Liver (tissue), 9 donors: ENCODE measurements around the gene TP53I11. TPM values are rescaled to one million over a fixed set of nuclear protein-coding genes. Genes with fewer than 3 reads are reported as not detected.

Experiments used
- DNase-seq: peaks from one replicate; pipeline ENCODE4 v3.0.0-alpha.2; 2017; ENCODE audit warnings: low spot score
- H3K27ac ChIP-seq, 2 donors: one replicate each; pipeline ENCODE4 v1.7.0; 2013; ENCODE audit warnings: inconsistent platforms in 2 of 2, low read length in 2 of 2, control low read depth in 1 of 2, low read depth in 1 of 2, mild to moderate bottlenecking in 1 of 2
- H3K27me3 ChIP-seq, 4 donors: one replicate each; pipeline versions ENCODE4 v1.6.1 to v1.7.0; 2013; ENCODE audit warnings: low read length in 3 of 4, inconsistent platforms in 1 of 4, mild to moderate bottlenecking in 1 of 4, moderate library complexity in 1 of 4; ENCODE audit not compliant: control insufficient read depth in 4 of 4, insufficient read depth in 4 of 4
- H3K36me3 ChIP-seq, 4 donors: one replicate each; pipeline versions ENCODE4 v1.6.1 to v1.7.0; 2013; ENCODE audit warnings: low read length in 3 of 4, mild to moderate bottlenecking in 3 of 4, low read depth in 1 of 4, moderate library complexity in 1 of 4; ENCODE audit not compliant: control insufficient read depth in 4 of 4, insufficient read depth in 3 of 4
- H3K4me1 ChIP-seq, 4 donors: one replicate each; pipeline versions ENCODE4 v1.6.1 to v1.7.0; 2013; ENCODE audit warnings: low read length in 3 of 4, mild to moderate bottlenecking in 3 of 4, moderate library complexity in 1 of 4; ENCODE audit not compliant: control insufficient read depth in 4 of 4, insufficient read depth in 4 of 4
- H3K4me3 ChIP-seq, 3 donors: one replicate each; pipeline versions ENCODE4 v1.6.1 to v1.7.0; 2013; ENCODE audit warnings: low read length in 3 of 3, control low read depth in 1 of 3, low read depth in 1 of 3, mild to moderate bottlenecking in 1 of 3
- H3K9ac ChIP-seq, 2 donors: one replicate each; pipeline ENCODE4 v1.7.0; 2013; ENCODE audit warnings: low read length in 2 of 2, mild to moderate bottlenecking in 2 of 2, moderate library complexity in 2 of 2, control low read depth in 1 of 2, low read depth in 1 of 2
- H3K9me3 ChIP-seq, 4 donors: one replicate each; pipeline versions ENCODE4 v1.6.1 to v1.7.0; 2013; ENCODE audit warnings: low read length in 3 of 4; ENCODE audit not compliant: control insufficient read depth in 4 of 4
- EGR1 ChIP-seq, 2 donors: IDR thresholded peaks; 2 replicates each; pipeline ENCODE4 v1.6.1; 2016 to 2018; ENCODE audit warnings: antibody characterized with exemption in 2 of 2, low read depth in 2 of 2
- HNF4A ChIP-seq, 2 donors: conservative IDR thresholded peaks; 2 replicates each; pipeline ENCODE4 v1.6.1; 2016; ENCODE audit warnings: antibody characterized with exemption in 2 of 2, mild to moderate bottlenecking in 2 of 2
- HNF4G ChIP-seq: IDR thresholded peaks from 2 replicates; pipeline ENCODE4 v1.6.1; 2016; ENCODE audit warnings: antibody characterized with exemption
- JUND ChIP-seq, 2 donors: IDR thresholded peaks; 2 replicates each; pipeline ENCODE4 v1.6.1; 2016; ENCODE audit warnings: antibody characterized with exemption in 2 of 2
- NR2F2 ChIP-seq: IDR thresholded peaks from 2 replicates; pipeline ENCODE4 v1.6.1; 2016; ENCODE audit warnings: antibody characterized with exemption
- RAD21 ChIP-seq, 2 donors: IDR thresholded peaks; 2 replicates each; pipeline ENCODE4 v1.6.1; 2016; ENCODE audit warnings: antibody characterized with exemption in 2 of 2, mild to moderate bottlenecking in 2 of 2
- SP1 ChIP-seq: IDR thresholded peaks from 2 replicates; pipeline ENCODE4 v1.6.1; 2018; ENCODE audit warnings: antibody characterized with exemption, mild to moderate bottlenecking
- TAF1 ChIP-seq: conservative IDR thresholded peaks from 2 replicates; pipeline ENCODE4 v1.6.1; 2016; ENCODE audit warnings: antibody characterized with exemption, mild to moderate bottlenecking
- WGBS: extraction: QIAGEN DNeasy Blood & Tissue Kit; methylation state at CpG from one replicate; pipeline ENCODE4 v1.1.7; 2013; 5-methylcytosine and 5-hydroxymethylcytosine counted together
- polyA plus RNA-seq, 2 donors: library from polyadenylated mRNA; stranded (reverse) in 1 of 2; unstranded in 1 of 2; fragments of 200-250 nt in 1 of 2; fragments of >200 nt in 1 of 2; fragmentation: Nextera tagmentation in 1 of 2; extraction: Ambion mirVana in 1 of 2; gene quantifications; one replicate each; pipeline versions ENCODE4 v1.2.1 to v1.2.3, GENCODE V29; 2013 to 2015
- total RNA-seq, 2 donors: library from RNA; depleted of rRNA; stranded (reverse); fragments of >200 nt; gene quantifications; one replicate each; pipeline ENCODE4 v1.2.3, GENCODE V29; 2014
- TF ChIP-seq, protein P1 (sequence below): IDR thresholded peaks from 2 replicates; pipeline ENCODE4 v1.6.1; 2016; ENCODE audit warnings: antibody characterized with exemption
- TF ChIP-seq, protein P2 (sequence below): fragments of 150-350 bp; IDR thresholded peaks from 2 replicates; pipeline ENCODE4 v1.5.1; 2017; ENCODE audit warnings: improper control_type of control experiment, low read depth, low read length; ENCODE audit not compliant: missing input control
- donor health status: healthy.
- donor health status: healthy.
- donor health status: healthy.
- donor health status: healthy.
- donor health status: healthy.

TP53I11 gene
- total and polyA plus RNA-seq, 4 donors: 3.6 to 16.0 (median 8.3) TPM

DNA sequence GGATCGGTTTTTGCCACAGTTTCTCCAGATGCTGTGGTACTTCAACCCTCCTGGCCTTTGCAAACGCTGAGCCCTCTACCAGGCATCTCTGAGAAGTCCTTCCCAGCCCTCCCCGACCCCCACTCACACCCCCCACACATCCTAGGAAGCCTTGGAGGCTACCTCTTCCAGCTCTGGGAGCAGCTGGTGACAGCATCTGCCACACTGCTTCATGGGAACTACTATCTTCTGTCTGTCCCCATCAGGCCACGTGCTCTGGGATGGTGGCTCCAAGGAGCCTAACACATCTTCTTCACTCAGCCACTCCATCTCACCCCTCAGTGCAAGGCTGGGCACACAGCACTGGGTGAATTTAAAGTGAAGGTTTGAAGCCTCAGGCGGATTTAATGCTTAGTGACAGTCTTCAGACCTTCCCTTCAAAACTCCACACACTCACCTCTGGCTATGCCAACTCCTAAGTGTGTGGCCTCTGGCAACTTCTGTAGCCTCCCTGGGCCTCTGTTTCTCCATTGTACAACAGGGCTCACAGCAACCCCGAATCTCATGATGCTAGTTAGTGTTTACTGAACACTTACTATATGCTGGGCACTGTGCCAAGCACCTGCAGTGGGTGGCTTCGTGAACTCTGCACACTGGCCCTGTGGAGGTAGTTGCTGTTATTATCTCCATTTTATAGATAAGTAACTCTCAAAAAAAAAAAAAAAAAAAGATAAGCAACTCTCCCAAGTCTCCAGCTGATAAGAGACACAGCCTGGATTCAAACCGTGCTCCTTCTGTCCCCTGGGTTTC, 7.3 kb upstream of the TP53I11 start:
- Histone ChIP-seq H3K4me3 (no peak overlapping the region), H3K9ac (no peak overlapping the region), H3K9me3 (no peaks in the 10 kb centered on the region), H3K27ac (no peak overlapping the region), H3K27me3 (no peaks in the 10 kb centered on the region), H3K4me1 (peaks cover 2 to 16% (median 8%) of the 10 kb centered on the region in 4 donors), H3K36me3 (no peaks in the 10 kb centered on the region)
- TF ChIP-seq, protein P1, sequence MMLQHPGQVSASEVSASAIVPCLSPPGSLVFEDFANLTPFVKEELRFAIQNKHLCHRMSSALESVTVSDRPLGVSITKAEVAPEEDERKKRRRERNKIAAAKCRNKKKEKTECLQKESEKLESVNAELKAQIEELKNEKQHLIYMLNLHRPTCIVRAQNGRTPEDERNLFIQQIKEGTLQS: no peak
- no peak for TF ChIP-seq SP1
- WGBS: 71% methylated on average over 8 of the region's 8 CpGs
- no peak for DNase-seq

DNA sequence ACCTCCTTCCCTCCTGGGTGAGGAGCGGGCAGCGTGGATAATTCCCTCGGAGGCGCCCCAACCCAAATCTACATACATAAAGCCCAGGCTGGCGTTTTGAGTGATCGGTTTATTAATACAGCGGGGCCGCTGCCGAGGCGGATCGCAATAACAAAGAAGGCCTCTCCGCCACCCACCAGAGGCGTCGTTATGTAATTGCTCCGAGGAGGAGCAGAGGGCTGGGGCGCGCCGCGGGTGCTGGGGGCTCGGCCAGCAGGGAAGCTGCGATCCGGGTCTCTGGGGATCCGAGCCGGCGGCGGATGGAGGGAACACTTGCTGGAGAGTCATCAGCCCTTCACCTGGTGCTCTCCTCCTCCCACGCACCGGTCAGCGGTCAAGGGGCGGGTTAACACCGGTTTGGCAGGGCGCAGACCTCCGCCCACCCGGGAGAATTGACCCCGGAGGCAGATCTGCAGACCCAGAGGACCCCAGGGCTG, 6.4 kb upstream of the TP53I11 start:
- Histone ChIP-seq H3K4me1 (peaks cover 2 to 16% (median 8%) of the 10 kb centered on the region in 4 donors), H3K9ac (no peak overlapping the region), H3K27me3 (no peaks in the 10 kb centered on the region), H3K36me3 (no peaks in the 10 kb centered on the region), H3K9me3 (no peaks in the 10 kb centered on the region), H3K27ac (no peak overlapping the region), H3K4me3 (peak overlapping the region in 1 of 3 donors; percentile 31)
- 27% methylated on average over 35 of the region's 35 CpGs for whole genome bisulfite sequencing
- DNase-seq: no peak
- TF ChIP-seq EGR1 (IDR thresholded peaks at IDR 0.05; ENCODE audit: low read depth in 2 of 2) (peak in 1 of 2 donors; percentile 81), NR2F2 (no peak)

DNA sequence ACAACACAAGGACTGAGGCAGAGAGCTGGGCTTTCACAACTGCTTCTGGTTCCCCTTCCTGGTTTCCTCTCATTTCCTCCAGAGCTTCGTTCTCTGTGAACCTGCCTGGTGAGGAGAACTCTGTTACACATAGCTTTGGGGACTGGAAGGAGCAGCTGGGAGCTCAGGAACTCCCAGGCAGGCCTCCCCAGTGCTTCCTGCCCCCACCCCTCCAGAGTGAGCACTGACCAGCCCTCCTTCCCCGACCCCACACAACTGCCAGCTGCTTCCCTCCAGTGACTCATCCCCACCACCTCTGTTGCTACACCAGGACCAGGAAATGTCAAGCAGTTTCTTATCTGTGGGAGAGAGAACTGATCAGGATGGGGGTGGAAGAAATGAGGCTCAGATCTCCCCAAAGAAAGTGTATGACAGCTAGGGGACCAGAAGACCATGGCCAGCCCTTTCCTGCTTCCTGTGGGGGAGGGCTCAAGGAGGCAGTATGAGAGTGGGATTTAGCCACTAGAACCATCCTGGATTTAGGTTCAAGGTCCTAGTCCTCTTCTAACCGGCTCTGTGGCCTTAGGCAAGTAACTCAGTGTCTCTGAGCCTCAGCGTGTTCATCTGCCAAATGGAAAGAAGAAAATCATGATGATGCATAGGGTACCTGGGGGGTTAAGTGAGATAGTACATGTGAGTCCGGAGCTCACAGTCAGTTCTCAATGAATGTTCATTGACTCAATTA, 4.5 kb upstream of the TP53I11 start:
- no peak overlapping the region for H3K9ac ChIP-seq
- WGBS: 74% methylated on average over 5 of the region's 5 CpGs
- TF ChIP-seq JUND (IDR thresholded peaks at IDR 0.05) (peak; percentile 40 to 82), NR2F2 (peak; percentile 36), TAF1 (no peak), HNF4A (conservative IDR thresholded peaks at IDR 0.05) (no peak), HNF4G (no peak), RAD21 (IDR thresholded peaks at IDR 0.05) (no peak)
- TF ChIP-seq, protein P2, sequence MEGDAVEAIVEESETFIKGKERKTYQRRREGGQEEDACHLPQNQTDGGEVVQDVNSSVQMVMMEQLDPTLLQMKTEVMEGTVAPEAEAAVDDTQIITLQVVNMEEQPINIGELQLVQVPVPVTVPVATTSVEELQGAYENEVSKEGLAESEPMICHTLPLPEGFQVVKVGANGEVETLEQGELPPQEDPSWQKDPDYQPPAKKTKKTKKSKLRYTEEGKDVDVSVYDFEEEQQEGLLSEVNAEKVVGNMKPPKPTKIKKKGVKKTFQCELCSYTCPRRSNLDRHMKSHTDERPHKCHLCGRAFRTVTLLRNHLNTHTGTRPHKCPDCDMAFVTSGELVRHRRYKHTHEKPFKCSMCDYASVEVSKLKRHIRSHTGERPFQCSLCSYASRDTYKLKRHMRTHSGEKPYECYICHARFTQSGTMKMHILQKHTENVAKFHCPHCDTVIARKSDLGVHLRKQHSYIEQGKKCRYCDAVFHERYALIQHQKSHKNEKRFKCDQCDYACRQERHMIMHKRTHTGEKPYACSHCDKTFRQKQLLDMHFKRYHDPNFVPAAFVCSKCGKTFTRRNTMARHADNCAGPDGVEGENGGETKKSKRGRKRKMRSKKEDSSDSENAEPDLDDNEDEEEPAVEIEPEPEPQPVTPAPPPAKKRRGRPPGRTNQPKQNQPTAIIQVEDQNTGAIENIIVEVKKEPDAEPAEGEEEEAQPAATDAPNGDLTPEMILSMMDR: no peak
- H3K36me3 ChIP-seq: no peaks in the 10 kb centered on the region
- no peak overlapping the region for H3K4me3 ChIP-seq
- no peak for DNase-seq
- peak overlapping the region; percentile 25 to 75 for H3K27ac ChIP-seq
- H3K9me3 ChIP-seq: no peaks in the 10 kb centered on the region
- peaks cover 2 to 19% (median 11%) of the 10 kb centered on the region in 4 donors for H3K4me1 ChIP-seq
- H3K27me3 ChIP-seq: no peaks in the 10 kb centered on the region
